Stimulated activated CD4-positive, alpha-beta T cell treated with anti-CD3 and anti-CD28 coated beads, TNF-alpha, amount 100 ng/mL, for 24 hours (primary cell): Measurements from ENCODE around the gene PTPRE.

Source experiments
- DNase-seq, 3 experiments: peaks; one replicate each; pipeline ENCODE4 v3.0.0-alpha.2; 2020; ENCODE audit warnings: low read depth in 3 of 3

PTPRE gene

DNA sequence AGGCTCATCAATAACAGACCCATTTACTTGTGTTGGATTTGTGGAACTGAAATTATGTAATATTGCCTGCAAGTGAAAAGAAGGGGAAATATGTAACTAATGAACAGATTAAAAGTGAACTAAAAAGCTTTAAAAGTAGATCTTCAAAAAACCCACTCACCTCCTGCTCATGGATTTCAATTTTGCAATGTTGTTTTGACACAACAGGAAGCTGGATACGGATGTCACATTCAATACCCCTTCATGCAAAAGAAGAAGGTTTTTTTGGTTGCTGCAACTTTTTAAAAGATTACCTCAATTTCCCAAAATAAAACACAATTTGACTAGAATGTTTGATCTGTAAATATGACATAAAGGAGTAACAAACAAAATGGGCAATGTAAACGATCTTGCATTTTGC, 216.0 kb downstream of the PTPRE start:
- DNase-seq = no peak

DNA sequence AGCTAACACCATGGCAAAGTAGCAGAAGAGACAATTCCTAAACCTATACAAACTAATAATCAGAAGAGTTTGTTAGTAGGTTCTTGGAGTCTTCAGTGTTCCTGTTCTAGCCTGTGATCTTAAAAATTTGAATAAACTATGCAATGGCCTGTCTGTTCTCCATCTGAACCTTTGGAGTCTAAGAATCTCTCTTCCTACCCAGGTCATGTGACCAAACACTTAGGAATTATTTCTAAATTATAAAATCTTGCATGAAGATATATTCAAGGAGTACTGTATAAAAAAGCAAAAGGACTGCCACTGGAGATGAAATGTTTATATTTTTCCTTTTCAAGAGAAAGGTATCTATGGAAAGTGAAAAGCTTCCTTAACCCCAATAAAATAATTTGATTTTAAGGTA, 216.9 kb downstream of the PTPRE start:
- no peak for DNase-seq

- DNase-seq = no peak
These were observed 218.0 kb downstream of the PTPRE start for GRCh38 chr10:128124813-128125403.

GRCh38 chr10:128125416-128125943, 218.6 kb downstream of the PTPRE start:
- no peak for DNase-seq

GRCh38 chr10:128125944-128126764, 219.3 kb downstream of the PTPRE start, which contains the start of gene MKI67:
Gene MKI67, minus strand, starts transcription at chr10:128126423. Its CDS starts 756 bp downstream, at chr10:128125667.
- DNase-seq = peak; percentile 79 to 89 (median 83)

DNA sequence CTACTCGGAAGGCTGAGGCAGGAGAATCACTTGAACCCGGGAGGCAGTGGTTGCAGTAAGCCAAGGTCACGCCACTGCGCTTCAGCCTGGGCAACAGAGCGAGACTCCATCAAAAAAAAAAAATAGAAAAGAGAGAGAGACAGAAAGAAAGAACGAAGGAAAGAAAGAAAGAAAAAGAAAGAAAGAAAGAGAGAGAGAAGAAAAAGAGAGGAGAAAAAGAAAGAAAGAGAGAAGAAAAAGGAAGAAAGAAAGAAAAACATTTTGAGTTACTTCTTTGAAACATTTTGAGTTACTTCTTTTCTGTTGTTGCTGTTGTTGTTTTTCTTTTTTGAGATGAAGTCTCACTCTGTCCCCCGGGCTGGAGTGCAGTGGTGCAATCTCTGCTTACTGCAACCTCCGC, 221.7 kb downstream of the PTPRE start:
- no peak for DNase-seq

- no peak for DNase-seq
These were observed 223.1 kb downstream of the PTPRE start for GRCh38 chr10:128130051-128130450.
